Myometrial cell (primary cell): ENCODE measurements around the gene CCDC186. TPM values are rescaled to one million over a fixed set of nuclear protein-coding genes. Genes with fewer than 3 reads are reported as not detected.

Source experiments
- total RNA-seq: library from RNA; depleted of rRNA; stranded (reverse); fragments of >200 nt; gene quantifications from 2 replicates; pipeline ENCODE4 v1.2.3, GENCODE V29; 2015

The CCDC186 gene
- 10.1 and 11.2 TPM in 2 replicates for total RNA-seq

GRCh38 chr10:114173921-114174694 is at the start of gene CCDC186:
TSS of gene CCDC186 (minus strand) at chr10:114174203. CDS start at chr10:114163268, 10,935 bp downstream.

GRCh38 chr10:114179148-114179547 is 5.1 kb upstream of the CCDC186 start, which contains the start of gene TDRD1:
TSS of gene TDRD1 (plus strand) at chr10:114179353. CDS start at chr10:114187832, 8,479 bp downstream.

Other genes with a start within 250 kb of the CCDC186 start
- not detected in 2 replicates for gene ADRB1, start 130.3 kb downstream of the CCDC186 start, total RNA-seq
- gene TDRD1, start 5.2 kb upstream of the CCDC186 start, total RNA-seq, result 0.35 TPM in 1 of 2 replicates, not detected in the other
- not detected in 2 replicates for gene VWA2, start 65.1 kb upstream of the CCDC186 start, total RNA-seq
- 2.3 and 6.3 TPM in 2 replicates for gene AFAP1L2, start 230.3 kb upstream of the CCDC186 start, total RNA-seq